HG02571 (cell line): ENCODE measurements around the gene VKORC1L1.
"Not testable (repeated sequence)": the region's sequence is repeated elsewhere in the genome, so short reads cannot be mapped to it uniquely, and the experiment has no call there.

ENCODE experiments used
- ATAC-seq: cut with Tn5 transposase; IDR thresholded peaks from one replicate; pipeline ENCODE4 v1.9.1; 2021; ENCODE audit warnings: mild to moderate bottlenecking, moderate library complexity; ENCODE audit not compliant: unreplicated experiment

The VKORC1L1 gene

DNA sequence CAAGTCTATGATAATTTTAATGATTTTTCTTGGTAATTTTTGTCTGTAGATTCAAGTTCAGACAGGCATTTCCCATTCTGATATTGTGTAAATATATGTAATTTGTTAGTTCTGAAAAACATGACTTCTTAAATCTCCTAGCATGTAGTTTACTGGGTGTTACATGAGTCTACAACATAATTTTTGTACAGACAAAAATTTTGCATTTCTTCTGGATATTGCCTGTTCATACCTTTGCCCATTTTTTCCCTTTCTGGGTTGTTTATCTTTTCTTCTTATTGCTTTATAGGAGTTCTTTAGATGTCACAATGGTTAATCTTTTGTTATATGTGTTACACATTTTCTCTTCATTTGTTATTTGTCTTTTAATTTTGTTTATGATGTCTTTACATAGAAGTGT, 12.1 kb downstream of the VKORC1L1 start:
- ATAC-seq = not testable (repeated sequence)

DNA sequence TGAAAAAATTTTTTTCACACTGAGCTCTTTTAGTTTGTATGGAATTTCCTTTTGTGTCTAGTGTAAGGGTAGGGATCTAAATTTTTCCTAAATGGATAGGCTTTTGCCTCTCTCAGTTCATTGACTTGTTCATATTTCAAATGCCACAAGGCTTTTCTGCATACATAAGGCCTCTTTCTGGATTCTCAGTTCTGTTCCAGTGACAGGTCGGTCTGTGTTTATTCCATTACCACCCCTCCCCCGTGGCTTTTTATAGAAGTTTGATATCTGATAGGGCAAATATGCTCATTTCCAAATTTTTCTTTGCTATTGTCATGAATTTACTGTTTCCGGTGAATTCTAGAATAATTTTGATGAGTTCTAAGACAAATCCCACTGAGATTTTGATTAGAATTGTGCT, 12.7 kb downstream of the VKORC1L1 start:
- not testable (repeated sequence) for ATAC-seq

DNA sequence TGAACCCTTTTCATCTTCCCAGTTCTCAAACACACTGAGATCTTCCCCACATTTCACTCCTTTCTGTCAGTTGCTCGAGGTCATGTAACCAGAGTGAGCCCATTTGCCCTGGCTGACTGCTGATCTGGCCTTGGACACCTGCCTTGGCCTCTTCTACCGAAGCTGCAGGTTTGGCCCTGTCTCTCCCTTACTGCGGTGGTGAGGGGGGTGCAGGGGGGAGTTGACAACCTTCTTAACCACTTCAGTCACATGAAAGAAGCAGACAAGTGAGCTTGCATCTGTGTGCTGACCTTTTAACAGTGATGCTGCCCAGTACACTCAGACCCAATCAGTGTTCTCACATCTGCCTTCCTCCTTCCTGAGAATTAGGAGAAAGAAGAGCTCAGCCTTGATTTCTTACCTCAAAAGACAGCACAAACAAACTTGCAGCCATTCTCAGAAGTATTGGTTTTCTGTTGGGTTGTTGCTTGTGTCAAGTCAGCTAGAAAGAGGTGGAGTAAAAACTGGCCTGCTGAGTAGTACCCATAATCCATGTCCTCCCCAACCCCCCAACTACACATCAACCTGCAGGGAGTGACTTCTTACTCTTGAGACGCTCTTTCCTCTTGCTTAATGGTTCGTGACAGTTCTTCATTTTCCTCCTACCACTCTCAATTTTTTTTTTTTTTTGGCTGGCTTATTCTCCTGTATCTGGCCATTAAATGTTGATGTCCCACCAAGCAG, 15.7 kb downstream of the VKORC1L1 start:
- not testable (repeated sequence) for ATAC-seq

DNA sequence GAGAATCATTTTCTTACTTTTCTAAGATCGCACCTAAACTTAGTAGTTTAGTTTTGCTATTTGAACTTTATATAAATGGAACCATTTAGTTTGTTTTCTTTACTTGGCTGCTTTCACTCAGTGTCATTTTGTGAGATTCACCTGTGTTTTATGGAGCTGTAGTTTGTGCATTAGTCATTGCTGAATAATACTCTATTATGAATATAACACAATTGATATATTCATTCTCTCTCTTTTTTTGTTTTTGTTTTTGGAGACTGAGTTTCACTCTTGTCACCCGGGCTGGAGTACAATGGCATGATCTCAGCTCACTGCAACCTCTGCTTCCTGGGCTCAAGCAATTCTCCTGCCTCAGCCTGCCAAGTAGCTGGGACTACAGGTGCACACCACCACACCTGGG, 16.8 kb downstream of the VKORC1L1 start:
- ATAC-seq = not testable (repeated sequence)

DNA sequence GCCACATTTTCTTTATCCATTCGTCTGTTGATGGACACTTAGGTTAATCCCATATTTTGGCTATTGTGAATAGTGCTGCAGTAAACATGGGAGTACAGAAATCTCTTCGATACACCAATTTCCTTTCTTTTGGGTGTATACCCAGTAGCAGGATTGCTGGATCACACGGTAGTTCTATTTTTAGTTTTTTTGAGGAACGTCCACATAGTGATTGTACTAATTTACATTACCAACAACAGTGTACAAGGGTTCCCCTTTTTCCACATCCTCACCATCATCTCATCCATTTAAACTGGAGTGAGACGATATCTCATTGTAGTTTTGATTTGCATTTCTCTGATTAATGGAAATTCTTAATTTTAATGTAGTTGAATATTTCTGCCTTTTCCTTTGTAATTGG, 19.3 kb downstream of the VKORC1L1 start:
- no peak for ATAC-seq

DNA sequence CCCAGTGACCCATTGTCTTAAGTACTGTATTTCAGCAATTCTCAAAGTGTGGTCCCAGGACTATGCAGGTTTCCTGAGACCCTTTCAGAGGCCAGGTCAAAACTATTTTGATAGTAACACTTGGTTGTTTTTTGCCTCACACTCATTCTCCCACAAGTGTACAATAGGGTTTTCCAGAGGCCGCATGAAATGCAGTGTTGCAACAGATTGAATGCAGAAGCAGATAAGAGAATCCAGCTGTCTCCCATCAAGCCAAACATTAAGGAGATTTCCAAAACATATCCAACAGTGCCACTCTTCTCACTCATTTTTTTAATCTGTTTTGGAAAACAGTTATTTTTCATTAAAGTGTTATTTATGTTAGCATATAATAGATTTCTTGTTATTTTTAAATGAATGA, 20.0 kb downstream of the VKORC1L1 start:
- no peak for ATAC-seq

DNA sequence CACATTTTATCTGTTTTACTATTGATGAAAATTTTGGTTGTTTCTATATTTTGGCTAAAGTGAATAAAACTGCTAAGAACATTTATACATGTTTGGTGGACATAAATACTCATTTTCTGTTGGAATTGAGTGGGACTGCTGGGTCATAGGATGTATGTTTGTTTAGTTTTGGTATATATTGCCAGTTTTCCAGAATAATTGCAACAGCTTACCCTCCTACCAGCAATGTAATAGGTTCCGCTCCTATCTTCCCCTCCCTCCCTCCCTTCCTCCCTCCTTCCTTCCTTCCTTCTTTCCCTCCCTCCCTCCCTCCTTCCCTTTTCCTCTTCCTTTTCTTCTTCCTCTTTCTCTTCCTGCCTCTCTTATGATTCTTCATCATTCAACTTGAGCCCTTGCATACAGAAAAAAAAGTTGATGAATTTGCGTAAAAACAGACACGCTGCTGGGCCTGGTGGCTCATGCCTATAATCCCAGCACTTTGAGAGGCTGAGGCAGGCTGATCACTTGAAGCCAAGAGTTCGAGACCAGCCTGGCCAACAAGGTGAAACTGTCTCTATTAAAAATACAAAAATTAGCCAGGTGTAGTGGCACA, 23.5 kb downstream of the VKORC1L1 start:
- ATAC-seq = no peak

DNA sequence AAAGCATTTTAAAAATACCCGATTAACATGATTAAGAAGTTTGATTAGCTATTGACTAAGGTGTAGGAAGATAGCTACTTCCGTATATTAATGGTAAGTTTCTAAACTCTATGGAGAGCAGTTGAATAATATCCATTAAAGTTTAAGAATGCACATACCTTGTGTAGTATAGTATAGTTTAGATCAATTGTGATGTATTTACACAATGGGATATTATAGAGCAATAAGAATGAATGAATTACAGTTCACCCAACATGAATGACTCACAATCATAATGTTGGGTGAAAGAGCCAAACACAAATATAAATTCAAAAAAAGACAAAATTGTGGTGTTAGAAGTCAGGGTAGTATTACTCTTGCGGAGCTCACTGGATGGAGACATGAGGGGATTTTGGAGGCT, 24.4 kb downstream of the VKORC1L1 start:
- not testable (repeated sequence) for ATAC-seq

DNA sequence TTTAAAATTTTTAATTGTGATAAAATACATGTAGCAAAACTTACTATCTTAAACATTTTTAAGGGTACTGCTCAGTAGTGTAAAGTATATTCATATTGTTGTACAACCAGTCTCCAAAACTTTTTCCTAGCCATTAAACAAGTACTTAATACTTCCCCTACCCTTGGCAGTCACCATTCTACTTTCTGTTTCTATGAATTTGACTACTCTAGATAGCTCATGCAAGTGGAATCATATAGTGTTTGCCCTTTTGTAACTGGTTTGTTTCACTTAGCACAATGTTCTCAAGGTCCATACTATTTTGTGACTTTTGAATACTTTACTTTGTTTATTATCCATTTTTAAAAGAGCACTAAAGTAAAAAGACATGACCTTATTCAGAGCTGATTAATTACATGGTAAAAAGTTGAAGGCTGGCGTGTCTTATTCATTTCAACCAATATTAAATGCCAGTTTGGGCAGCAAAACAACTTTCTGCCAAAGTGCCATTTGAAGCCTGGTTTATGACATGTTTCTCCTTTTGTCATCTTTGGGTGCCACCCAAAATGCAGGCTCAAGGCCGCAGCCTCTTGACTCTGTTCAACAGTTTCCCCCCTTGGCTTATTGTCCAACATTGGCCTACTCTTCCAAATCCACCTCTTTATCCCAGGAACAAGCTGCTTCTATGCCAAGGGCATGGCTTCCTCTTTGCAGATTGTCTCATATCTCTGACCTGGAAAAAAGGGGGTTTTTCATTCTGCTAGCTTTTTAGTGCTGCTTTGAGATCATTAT, 26.0 kb downstream of the VKORC1L1 start:
- peak; percentile 86 for ATAC-seq

DNA sequence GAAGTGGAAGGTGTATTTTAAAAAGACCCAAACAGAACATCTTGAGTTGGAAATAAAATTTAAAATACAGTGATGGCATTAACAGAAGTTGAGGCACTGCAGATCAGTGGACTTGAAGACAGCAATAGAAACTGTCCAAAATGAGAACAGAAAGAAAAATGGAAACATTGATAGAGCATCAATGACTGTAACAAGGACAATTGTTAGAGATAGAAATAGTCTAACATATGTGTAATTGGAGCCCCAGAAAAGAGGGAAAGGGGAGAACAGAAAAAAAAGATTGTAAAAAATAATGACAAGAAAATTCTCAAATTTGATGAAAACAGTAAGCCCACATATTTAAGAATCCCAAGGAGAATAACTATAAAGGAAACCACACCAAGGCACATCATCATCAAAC, 29.4 kb downstream of the VKORC1L1 start:
- ATAC-seq = no peak

DNA sequence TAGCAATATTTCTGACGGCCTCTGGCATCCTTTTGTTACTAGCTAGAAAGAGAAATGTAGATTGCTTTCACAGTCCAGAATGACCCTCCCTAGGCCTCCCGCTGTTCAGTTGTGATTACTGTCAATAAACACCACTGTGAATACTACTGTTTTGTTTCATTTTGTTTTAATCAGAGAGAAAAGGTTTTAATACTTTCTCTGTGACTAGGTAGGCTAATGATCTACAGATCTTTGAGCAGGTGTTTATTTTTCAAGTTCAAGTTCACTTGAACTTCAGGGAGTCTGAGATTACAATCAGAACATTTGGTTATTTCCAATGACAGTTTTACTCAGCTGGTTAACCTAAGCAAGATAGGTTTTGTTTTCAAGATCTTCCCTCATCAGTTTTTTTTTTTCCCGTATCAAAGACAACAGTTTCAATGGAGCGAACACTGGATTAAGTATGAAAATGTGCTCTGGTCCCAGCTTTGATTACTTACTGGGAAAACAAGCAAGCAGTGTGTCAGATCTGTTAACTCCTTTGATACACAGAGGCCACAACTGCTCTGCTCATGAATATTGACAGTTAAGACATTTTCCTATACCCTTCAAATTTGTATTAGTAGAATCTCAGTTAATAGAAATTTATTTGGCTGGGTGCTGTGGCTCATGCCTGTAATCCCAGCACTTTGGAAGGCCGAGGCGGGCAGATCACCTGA, 34.8 kb downstream of the VKORC1L1 start:
- no peak for ATAC-seq

DNA sequence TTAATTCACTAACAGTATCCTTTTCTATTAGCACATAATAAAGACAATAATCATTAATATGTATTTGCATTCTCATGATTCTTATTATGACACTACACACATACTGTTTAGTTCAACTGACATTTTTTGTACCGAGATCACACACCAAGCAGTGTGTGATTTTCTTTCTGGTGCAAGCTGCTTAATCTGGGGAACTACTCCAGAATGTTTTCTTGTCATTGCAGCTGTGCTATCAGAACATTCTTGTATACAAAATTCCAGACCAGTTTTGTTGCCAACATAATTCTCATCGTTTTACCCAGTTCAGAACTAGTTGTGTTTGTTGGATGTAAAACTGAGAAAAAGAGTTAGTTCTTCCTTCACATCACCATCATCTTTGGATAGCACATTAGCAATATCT, 37.4 kb downstream of the VKORC1L1 start:
- ATAC-seq = no peak

DNA sequence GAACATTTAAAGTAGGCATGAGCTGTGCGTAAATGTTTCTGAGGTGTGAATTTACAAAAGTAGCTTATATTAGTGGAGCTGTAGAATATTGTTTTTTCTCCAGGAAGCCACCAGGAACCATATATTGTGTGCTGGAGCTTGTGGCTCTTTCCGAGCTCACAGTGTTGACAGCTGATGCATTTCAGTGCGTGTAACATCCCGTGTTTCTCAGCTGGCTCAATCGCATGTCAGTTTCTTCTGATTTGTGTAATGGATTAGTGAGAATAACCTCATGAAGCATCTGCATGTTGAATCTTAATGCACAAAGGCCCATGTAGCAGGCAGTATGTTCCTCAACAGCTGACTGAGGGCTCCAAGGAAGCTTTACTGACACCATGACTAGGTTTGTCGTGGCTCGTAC, 39.4 kb downstream of the VKORC1L1 start:
- ATAC-seq = no peak

DNA sequence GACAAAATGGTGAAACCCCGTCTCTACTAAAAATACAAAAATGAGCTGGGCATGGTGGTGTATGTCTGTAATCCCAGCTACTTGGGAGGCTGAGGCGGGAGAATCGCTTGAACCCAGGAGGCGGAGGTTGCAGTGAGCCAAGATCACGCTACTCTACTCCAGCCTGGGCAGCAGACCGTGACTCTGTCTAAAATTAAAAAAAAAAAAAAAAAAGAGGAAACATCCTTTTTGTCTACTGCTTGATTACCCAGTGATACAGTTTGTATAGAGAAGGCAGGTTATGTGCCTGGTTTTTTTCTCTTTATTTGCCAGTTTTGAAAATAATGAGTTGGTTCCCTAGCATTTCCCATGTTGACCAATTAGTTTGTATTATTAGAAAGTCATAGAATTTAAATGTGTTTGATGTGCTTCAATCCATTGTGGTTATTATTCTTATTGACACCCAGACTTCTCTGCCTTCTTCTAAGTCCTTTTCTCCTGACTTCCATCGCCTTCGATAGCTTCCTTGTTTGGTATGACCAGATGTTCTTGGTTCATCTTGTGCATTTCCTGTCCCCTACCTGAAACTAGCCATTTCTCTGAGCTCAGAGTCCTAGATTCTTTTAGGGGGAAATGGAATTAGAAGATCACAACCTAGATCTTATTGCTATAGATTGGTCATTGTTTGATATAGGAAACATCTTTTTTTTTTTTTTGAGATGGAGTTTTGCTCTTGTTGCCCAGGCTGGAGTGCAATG, 43.2 kb downstream of the VKORC1L1 start:
- no peak for ATAC-seq

DNA sequence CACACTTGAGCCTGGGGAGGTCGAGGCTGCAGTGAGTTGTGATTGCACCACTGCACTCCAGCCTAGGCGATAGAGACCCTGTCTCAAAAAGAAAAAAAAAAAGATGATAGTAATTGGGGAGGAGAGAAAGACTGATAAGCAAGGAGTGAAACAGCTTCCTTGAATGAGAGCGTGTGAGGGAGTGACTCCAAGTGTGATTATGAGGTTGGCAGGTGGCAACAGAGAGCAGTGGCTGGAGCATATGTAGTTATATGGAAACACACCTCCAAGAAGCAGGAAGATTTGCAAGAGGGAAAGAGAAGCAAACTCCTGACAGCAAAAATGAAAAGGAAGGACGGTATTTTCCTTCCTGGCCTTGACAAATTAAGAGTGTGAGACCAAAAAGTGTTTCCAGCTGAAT, 50.4 kb downstream of the VKORC1L1 start:
- ATAC-seq = no peak

DNA sequence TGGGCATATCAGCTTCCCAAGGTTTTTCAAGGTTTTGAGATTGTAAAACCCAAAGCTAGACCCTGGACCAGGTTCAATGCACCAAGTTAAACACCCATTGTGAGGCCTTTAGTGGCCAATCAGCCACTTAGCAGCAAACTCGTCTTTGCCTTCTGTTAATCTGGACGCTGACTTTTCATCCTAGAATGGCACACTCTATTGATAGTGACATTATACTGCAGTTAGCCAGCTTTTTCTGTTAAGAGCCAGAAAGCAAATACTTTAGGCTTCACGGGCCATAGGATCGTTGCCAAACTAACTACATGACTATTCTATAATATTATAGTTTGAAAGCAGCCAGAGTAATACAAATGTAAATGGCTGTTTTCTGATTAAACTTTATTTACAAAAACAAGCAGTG, 51.3 kb downstream of the VKORC1L1 start:
- no peak for ATAC-seq

DNA sequence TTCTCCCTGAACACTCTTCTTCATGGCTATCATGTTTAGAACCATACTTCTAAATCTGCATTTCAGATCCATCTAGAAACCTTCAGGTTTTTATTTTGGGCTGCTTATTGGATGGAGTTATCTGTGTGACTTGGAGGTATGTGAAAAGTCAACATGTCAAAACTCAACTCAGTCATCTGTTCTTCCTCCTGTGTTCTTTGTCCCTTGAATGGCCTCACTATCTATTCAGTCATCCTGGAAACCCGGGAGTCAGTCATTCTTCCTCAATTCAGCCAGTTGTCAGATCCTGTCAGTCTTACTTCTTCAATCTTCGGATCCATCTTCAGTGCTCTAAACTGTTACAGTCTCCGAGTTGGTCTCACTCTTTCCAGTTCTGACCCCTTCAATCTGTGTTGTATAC, 52.2 kb downstream of the VKORC1L1 start:
- ATAC-seq = no peak

DNA sequence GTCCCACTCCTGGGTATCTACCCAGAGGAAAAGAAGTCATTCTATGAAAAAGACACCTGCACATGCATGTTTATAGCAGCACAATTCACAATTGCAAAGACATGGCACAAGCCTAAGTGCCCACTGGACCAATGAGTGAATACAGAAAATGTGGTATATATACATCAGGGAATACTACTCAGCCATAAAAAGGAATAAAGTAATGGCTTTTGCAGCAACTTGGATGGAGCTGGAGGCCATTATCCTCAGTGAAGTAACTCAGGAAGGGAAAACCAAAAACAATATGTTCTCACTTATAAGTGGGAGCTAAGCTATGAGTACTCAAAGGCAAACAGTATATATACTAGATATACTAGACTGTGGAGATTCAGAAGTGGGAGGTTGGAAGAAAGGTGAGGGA, 53.7 kb downstream of the VKORC1L1 start:
- no peak for ATAC-seq

DNA sequence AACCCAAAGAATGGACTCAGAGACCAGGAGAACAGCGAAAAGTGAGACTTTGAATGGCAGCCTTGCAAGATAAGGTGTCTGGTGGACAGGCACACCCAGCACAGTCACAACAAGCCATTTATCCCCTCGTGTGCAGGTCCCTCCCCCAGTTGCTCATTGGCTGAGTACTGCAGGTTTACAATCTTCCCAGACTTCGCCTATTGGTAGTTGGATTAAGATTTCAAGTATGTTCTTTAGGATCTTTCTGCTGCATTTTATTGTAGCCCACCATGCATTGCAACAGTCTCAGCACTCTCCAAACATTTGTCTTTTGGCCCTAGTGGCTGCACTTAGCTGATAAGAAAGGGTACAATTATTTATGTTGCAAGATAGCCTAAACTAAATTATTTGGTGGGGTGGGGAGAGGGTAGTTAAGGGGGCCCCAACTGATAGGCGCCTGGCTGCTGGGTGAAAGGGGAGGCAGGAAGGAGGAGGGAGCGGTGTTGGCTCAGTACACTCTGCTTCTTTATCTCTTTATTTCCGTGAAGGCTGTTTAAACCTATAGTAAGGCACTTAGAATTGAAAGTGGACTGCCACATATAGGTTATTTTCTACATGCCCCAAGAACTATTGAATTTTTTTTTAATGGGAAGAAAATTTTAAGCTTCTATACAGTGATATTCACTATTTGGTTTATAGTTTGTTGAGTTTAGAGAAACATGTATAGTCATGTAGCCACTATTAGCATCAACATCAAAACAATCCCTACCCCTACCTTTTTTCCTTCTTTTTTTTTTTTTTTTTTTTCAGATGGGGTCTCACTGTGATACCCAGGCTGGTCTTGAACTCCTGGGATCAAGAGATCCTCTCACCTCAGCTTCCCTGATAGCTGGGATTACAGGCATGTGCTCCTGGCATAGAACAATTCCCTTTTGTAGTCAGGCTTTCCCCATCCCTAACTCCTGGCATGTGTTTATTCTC, 54.9 kb downstream of the VKORC1L1 start:
- no peak for ATAC-seq

DNA sequence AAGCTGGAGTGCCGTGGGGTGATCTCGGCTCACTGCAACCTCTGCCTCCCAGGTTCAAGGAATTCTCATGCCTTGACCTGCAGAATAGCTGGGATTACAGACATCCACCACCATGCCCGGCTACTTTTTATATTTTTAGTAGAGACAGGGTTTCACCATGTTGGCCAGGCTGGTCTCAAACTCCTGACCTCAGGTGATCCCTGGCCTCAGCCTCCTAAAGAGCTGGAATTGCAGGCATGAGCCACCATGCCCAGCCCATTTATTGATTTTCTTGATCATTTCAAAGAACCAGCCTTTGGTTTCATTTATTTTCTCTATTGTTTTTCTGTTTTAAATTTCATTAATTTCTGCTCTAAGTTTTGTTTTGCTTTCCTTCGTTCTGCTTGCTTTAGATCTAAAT, 58.8 kb downstream of the VKORC1L1 start:
- ATAC-seq = no peak
